Activated B cell treated with CpG ODN at 0.5 μM for 24 hours (primary cell): Measurements from ENCODE around the gene MSH5. TPM values are rescaled to one million over a fixed set of nuclear protein-coding genes. Genes with fewer than 3 reads are reported as not detected.
A peak's percentile ranks its signal among the peaks of the same experiment; 100 is the strongest.

Source experiments
- ATAC-seq: fragments of 200-7000 bp; cut with Tn5 transposase; one replicate; pipeline ENCODE4 v1.10.0; 2021; ENCODE audit warnings: low read depth, mild to moderate bottlenecking, moderate library complexity
- CTCF ChIA-PET: fragments of 350-600 bp; sonication (Branson Sonifier 250); formaldehyde crosslinking; loops from one replicate; lab custom pipeline; 2021; ENCODE audit warnings: antibody characterized with exemption; lab: Charles Lee
- POLR2A ChIA-PET: fragments of 350-600 bp; sonication (Branson Sonifier 250); formaldehyde crosslinking; loops from one replicate; lab custom pipeline; 2021; ENCODE audit warnings: antibody characterized with exemption; lab: Charles Lee
- DNase-seq: peaks from one replicate; pipeline ENCODE4 v3.0.0; 2022
- H3K27ac Mint-ChIP-seq: one replicate; pipeline ENCODE4 v1.8.0; 2020; ENCODE audit warnings: mixed read lengths
- H3K27me3 Mint-ChIP-seq: one replicate; pipeline ENCODE4 v1.8.0; 2021; ENCODE audit warnings: mixed read lengths
- H3K36me3 Mint-ChIP-seq: one replicate; pipeline ENCODE4 v1.8.0; 2021; ENCODE audit warnings: low read depth, mixed read lengths
- H3K4me1 Mint-ChIP-seq: one replicate; pipeline ENCODE4 v1.8.0; 2021; ENCODE audit warnings: mixed read lengths
- H3K4me3 Mint-ChIP-seq: one replicate; pipeline ENCODE4 v1.8.0; 2020; ENCODE audit warnings: mild to moderate bottlenecking, mixed read lengths
- H3K9me3 Mint-ChIP-seq: one replicate; pipeline ENCODE4 v1.8.0; 2020; ENCODE audit warnings: mixed read lengths
- intact Hi-C: fragments of 100-400 bp; cut with micrococcal nuclease; formaldehyde crosslinking; loops from one replicate; pipeline ENCODE4 v1.15.1; 2024
- total RNA-seq: library from RNA; stranded (reverse); gene quantifications from 2 replicates; pipeline ENCODE4 v1.2.3, GENCODE V29; 2022
- TF ChIP-seq, protein P1 (sequence below): fragments of 200-600 bp; IDR thresholded peaks from one replicate; pipeline ENCODE4 v1.8.0; 2022; ENCODE audit warnings: antibody characterized with exemption, mild to moderate bottlenecking

The MSH5 gene
- total RNA-seq, 1 donor from 2014 or later = 47.3 TPM

DNA sequence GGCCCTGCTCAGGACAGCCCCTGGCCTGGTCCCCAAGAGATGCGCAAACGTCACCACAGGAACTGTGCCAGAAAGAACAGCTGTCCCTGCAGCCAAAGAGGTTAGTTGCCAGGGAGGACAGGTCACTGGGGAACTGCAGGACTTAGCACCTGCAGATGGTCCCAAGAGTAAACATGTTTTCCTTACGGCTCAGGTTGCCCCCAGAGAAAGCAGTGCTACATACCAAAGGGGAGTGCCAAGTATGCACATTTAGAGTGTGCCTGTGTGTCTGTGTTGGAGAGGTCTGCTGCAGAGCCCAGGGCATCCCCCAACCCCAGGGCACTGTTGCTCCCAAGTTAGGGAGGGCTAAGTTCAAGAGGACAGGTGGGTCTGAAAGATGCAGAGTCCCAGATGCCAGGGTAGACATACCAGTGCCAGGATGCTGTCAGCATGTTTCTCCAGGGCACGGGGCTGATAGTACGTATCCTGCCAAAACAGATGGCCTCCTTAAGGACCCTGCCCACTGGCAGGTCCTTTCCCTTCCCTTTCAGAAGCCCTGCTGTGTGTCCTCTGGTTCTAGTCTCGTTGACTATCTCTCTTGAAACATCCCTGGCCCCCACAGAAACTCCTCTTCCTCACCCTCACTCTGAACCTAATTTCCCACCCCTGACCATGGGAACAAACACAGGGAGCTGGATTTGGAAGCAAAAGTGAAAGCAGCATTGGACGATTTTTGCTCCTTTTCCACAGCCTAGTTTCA lies 38.0 kb upstream of the MSH5 start:
- H3K36me3 Mint-ChIP-seq = peaks cover 44% of the 10 kb centered on the region
- H3K9me3 Mint-ChIP-seq = no peaks in the 10 kb centered on the region
- intact Hi-C loops = loop anchor here (2.0 kb wide), 1 partner anchor 21 kb away; the partner anchor contains the start of gene LY6G5C
- ChIA-PET POLR2A (interaction anchor here (1.0 to 4.1 kb wide), 9 partner anchors 25 to 1569 kb away, joined by 3 to 32 read pairs (median 6); partner anchors contain the start of genes BAG6, CLIC1, HSPA1A and HSPA1L), CTCF (no interaction called here)
- H3K27me3 Mint-ChIP-seq = no peaks in the 10 kb centered on the region
- peak overlapping the region; percentile 89 for H3K27ac Mint-ChIP-seq
- TF ChIP-seq, protein P1, sequence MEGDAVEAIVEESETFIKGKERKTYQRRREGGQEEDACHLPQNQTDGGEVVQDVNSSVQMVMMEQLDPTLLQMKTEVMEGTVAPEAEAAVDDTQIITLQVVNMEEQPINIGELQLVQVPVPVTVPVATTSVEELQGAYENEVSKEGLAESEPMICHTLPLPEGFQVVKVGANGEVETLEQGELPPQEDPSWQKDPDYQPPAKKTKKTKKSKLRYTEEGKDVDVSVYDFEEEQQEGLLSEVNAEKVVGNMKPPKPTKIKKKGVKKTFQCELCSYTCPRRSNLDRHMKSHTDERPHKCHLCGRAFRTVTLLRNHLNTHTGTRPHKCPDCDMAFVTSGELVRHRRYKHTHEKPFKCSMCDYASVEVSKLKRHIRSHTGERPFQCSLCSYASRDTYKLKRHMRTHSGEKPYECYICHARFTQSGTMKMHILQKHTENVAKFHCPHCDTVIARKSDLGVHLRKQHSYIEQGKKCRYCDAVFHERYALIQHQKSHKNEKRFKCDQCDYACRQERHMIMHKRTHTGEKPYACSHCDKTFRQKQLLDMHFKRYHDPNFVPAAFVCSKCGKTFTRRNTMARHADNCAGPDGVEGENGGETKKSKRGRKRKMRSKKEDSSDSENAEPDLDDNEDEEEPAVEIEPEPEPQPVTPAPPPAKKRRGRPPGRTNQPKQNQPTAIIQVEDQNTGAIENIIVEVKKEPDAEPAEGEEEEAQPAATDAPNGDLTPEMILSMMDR = no peak
- ATAC-seq (no peak), DNase-seq (no peak)
- peak overlapping the region; percentile 99 for H3K4me3 Mint-ChIP-seq
- H3K4me1 Mint-ChIP-seq = peaks cover 28% of the 10 kb centered on the region

- TF ChIP-seq, protein P1 = no peak
- POLR2A ChIA-PET = interaction anchor here (0.5 to 4.1 kb wide), 28 partner anchors 7 to 1569 kb away, joined by 3 to 32 read pairs (median 6); partner anchors contain the start of genes BAG6, CLIC1, DDAH2 and EHMT2
- intact Hi-C loops = loop anchor here (2.0 kb wide), 1 partner anchor 22 kb away; the partner anchor contains the start of gene LY6G5C
- peaks cover 38% of the 10 kb centered on the region for H3K36me3 Mint-ChIP-seq
- H3K27me3 Mint-ChIP-seq = no peaks in the 10 kb centered on the region
- no peak for ATAC-seq
- H3K27ac Mint-ChIP-seq = peak overlapping the region; percentile 89
- CTCF ChIA-PET = interaction anchor here (1.0 to 1.5 kb wide), 2 partner anchors 50 to 185 kb away, joined by 3 to 5 read pairs; partner anchors contain the start of gene BAG6
- H3K4me3 Mint-ChIP-seq = peak overlapping the region; percentile 99
- H3K4me1 Mint-ChIP-seq = peaks cover 28% of the 10 kb centered on the region
- H3K9me3 Mint-ChIP-seq = no peaks in the 10 kb centered on the region
- no peak for DNase-seq
These were observed 37.4 kb upstream of the MSH5 start for GRCh38 chr6:31702405-31702818.

- ATAC-seq (peak; percentile 93), DNase-seq (peak; percentile 94)
- peaks cover 32% of the 10 kb centered on the region for H3K36me3 Mint-ChIP-seq
- POLR2A ChIA-PET = interaction anchor here (0.5 to 4.1 kb wide), 49 partner anchors 8 to 1586 kb away, joined by 3 to 32 read pairs (median 5); partner anchors contain the start of genes BAG6, C6orf47, CLIC1 and CSNK2B
- no peaks in the 10 kb centered on the region for H3K9me3 Mint-ChIP-seq
- intact Hi-C loops = loop anchor here (1.0 to 2.0 kb wide), 9 partner anchors 22 to 156 kb away; partner anchors contain the start of genes BAG6, HSPA1B, LY6G5C and NFKBIL1
- TF ChIP-seq, protein P1 = no peak
- H3K4me1 Mint-ChIP-seq = peaks cover 28% of the 10 kb centered on the region
- no peaks in the 10 kb centered on the region for H3K27me3 Mint-ChIP-seq
- H3K27ac Mint-ChIP-seq = peak within 1 kb of the TSS; percentile 89
- peak within 1 kb of the TSS; percentile 99 for H3K4me3 Mint-ChIP-seq
- CTCF ChIA-PET = interaction anchor here (1.0 to 1.5 kb wide), 3 partner anchors 26 to 184 kb away, joined by 3 to 5 read pairs (median 3); partner anchors contain the start of gene BAG6
These were observed 36.7 kb upstream of the MSH5 start, which contains the start of gene ABHD16A for GRCh38 chr6:31702819-31703716. TSS of gene ABHD16A (minus strand) at chr6:31703324. CDS start at chr6:31703281, 43 bp downstream.

- intact Hi-C loops = no loop called here
- ATAC-seq (no peak), DNase-seq (no peak)
- H3K9me3 Mint-ChIP-seq = no peaks in the 10 kb centered on the region
- H3K27me3 Mint-ChIP-seq = no peaks in the 10 kb centered on the region
- no peak overlapping the region for H3K4me3 Mint-ChIP-seq
- TF ChIP-seq, protein P1 = no peak
- peaks cover 30% of the 10 kb centered on the region for H3K4me1 Mint-ChIP-seq
- no peak overlapping the region for H3K27ac Mint-ChIP-seq
- peaks cover 16% of the 10 kb centered on the region for H3K36me3 Mint-ChIP-seq
- ChIA-PET POLR2A (interaction anchor here (0.6 kb wide), 1 partner anchor 84 kb away, joined by 5 read pairs; no protein-coding TSS in a partner anchor), CTCF (no interaction called here)
These were observed 33.9 kb upstream of the MSH5 start for GRCh38 chr6:31705931-31706330.
